Testis (tissue), 3 donors: Measurements from ENCODE around the gene ARIH2. TPM values are rescaled to one million over a fixed set of nuclear protein-coding genes. Genes with fewer than 3 reads are reported as not detected.

Experiments
- DNase-seq: peaks from one replicate; pipeline ENCODE4 v3.0.0-alpha.2; 2019
- H3K27ac ChIP-seq, 2 donors: fragments of 200-600 bp; sonication (generic); one replicate each; pipeline ENCODE4 v1.5.1; 2019
- H3K27me3 ChIP-seq: fragments of 200-600 bp; sonication (generic); one replicate; pipeline ENCODE4 v1.5.1; 2019
- H3K36me3 ChIP-seq: fragments of 200-600 bp; sonication (generic); one replicate; pipeline ENCODE4 v1.5.1; 2017; ENCODE audit warnings: low read depth; ENCODE audit errors: missing control alignments
- H3K4me1 ChIP-seq: fragments of 200-600 bp; sonication (generic); one replicate; pipeline ENCODE4 v1.5.1; 2019
- H3K4me3 ChIP-seq, 2 donors: fragments of 200-600 bp; sonication (generic); one replicate each; pipeline ENCODE4 v1.5.1; 2017 to 2019
- H3K9me3 ChIP-seq: fragments of 200-600 bp; sonication (generic); one replicate; pipeline ENCODE4 v1.5.1; 2017
- POLR2A ChIP-seq: fragments of 450-650 bp; IDR thresholded peaks from one replicate; pipeline ENCODE4 v1.6.1; 2017; ENCODE audit warnings: antibody characterized with exemption, mild to moderate bottlenecking, moderate library complexity
- whole genome bisulfite sequencing, 2 donors: methylation state at CpG; one replicate each; pipeline ENCODE4 v1.1.5; 2018; 5-methylcytosine and 5-hydroxymethylcytosine counted together
- intact Hi-C: fragments of 100-400 bp; cut with DNase I; formaldehyde crosslinking; loops from one replicate; pipeline ENCODE4 v1.15.1; 2023; ENCODE audit warnings: low total_unique reads
- polyA plus RNA-seq: library from polyadenylated mRNA; stranded (reverse); fragments of 350-450 nt; fragmentation: Illumina TruSeq; extraction: RNeasy Lipid Tissue Mini Kit (QIAGEN cat#74804); gene quantifications from one replicate; pipeline ENCODE4 v1.2.3, GENCODE V29; 2014; ENCODE audit warnings: low read depth, low replicate concordance; ENCODE audit not compliant: insufficient read depth
- total RNA-seq, 2 donors: library from RNA; depleted of rRNA; stranded (reverse); fragments of >200 nt; gene quantifications; one replicate each; pipeline ENCODE4 v1.2.3, GENCODE V29; 2016
- TF ChIP-seq, protein P1 (sequence below), 3 experiments: fragments of 450-650 bp in 2 of 3; fragments of 200-600 bp in 1 of 3; sonication (generic) in 1 of 3; IDR thresholded peaks; one replicate each; pipeline ENCODE4 v1.5.1; 2016 to 2019; ENCODE audit warnings: antibody characterized with exemption in 3 of 3, mild to moderate bottlenecking in 2 of 3, moderate library complexity in 1 of 3

ARIH2 gene
- total and polyA plus RNA-seq, 3 donors from 2014 or later: 106 to 157 (median 127) TPM

DNA sequence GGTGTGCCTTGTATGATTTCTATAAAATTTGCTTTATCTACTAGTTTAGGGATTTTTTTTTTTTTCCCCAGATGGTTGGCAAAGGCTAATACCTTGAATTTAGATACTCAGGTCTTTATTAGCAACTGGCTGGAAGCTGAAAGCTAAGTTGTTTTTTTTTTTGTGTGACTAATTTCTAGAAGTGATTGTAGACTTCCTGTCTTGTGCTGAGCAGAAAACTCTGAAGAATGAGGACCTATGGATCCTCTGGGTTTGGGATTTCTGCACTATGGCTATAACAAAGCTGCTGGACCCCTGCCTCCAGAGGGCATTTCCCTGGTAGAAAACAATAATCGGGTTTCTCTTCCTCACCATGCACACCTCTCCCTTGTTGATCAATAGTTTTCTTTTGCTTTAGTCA lies 10.0 kb downstream of the ARIH2 start:
- no peak overlapping the region for H3K4me3 ChIP-seq
- H3K27ac ChIP-seq: no peak overlapping the region
- WGBS, 2 donors: 86 to 90% methylated on average over 1 of the region's 1 CpG
- H3K4me1 ChIP-seq: peaks cover 21% of the 10 kb centered on the region
- H3K9me3 ChIP-seq: no peaks in the 10 kb centered on the region
- no peaks in the 10 kb centered on the region for H3K27me3 ChIP-seq
- intact Hi-C loops: no loop called here
- DNase-seq: no peak
- no peak for TF ChIP-seq POLR2A
- TF ChIP-seq, protein P1, sequence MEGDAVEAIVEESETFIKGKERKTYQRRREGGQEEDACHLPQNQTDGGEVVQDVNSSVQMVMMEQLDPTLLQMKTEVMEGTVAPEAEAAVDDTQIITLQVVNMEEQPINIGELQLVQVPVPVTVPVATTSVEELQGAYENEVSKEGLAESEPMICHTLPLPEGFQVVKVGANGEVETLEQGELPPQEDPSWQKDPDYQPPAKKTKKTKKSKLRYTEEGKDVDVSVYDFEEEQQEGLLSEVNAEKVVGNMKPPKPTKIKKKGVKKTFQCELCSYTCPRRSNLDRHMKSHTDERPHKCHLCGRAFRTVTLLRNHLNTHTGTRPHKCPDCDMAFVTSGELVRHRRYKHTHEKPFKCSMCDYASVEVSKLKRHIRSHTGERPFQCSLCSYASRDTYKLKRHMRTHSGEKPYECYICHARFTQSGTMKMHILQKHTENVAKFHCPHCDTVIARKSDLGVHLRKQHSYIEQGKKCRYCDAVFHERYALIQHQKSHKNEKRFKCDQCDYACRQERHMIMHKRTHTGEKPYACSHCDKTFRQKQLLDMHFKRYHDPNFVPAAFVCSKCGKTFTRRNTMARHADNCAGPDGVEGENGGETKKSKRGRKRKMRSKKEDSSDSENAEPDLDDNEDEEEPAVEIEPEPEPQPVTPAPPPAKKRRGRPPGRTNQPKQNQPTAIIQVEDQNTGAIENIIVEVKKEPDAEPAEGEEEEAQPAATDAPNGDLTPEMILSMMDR (IDR thresholded peaks at IDR 0.05): no peak
- H3K36me3 ChIP-seq: no peaks in the 10 kb centered on the region

DNA sequence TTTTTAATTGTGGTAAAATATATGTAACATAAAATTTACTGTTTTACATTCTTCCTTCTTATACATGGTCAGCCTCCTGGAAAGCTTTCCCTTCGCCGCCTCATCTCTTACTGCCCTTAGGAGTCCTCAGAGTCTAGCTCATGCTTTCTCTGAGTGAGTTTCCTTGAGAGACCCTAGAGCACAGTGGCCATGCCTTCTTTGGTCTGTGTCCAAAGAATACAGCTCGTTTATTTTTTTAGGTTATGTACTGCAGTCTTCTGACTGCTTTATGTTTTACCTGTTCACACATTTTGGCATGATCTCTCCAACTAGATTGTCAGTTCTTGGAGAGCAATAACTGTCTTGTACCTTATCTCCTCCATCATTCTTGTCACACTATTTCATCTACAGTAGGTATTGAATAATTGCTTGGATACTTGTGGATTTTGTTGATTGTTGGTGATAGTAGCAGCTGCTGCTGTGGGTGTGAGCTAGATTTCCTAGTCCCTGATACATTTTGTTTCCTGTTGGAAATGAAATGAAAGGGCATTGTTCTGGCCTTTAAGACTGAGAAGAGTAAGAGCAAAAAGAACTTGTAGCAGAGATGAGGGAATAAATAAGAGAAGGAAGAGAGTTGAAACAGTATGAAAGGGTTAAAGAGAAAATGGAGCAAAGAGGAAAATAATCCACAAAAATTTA lies 10.9 kb downstream of the ARIH2 start:
- Histone ChIP-seq H3K27me3 (no peaks in the 10 kb centered on the region), H3K9me3 (no peaks in the 10 kb centered on the region), H3K4me3 (no peak overlapping the region), H3K27ac (no peak overlapping the region), H3K4me1 (peaks cover 21% of the 10 kb centered on the region), H3K36me3 (no peaks in the 10 kb centered on the region)
- 66 to 71% methylated on average over 3 of the region's 3 CpGs for WGBS, 2 donors
- no peak for DNase-seq
- intact Hi-C loops: no loop called here
- TF ChIP-seq POLR2A: no peak
- TF ChIP-seq, protein P1 (IDR thresholded peaks at IDR 0.05): no peak

DNA sequence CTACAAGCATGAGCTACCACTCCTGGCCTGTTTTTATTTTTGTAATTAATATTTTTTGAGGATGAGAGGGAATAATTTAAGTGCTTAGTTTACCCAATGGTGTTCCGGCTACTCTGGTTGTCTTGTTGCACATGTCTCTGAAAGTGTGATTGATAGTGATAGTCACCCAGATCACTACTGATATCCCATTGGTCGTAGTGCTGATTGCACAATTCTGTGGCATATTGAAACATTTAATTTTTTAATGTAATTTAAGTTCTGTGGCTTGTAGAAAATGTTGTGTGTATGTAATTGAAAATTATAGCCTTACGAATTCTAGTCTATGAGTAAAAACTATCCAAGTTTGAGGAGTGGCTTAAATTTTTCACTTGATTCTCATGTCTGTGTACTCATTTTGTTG lies 11.9 kb downstream of the ARIH2 start:
- intact Hi-C loops: no loop called here

DNA sequence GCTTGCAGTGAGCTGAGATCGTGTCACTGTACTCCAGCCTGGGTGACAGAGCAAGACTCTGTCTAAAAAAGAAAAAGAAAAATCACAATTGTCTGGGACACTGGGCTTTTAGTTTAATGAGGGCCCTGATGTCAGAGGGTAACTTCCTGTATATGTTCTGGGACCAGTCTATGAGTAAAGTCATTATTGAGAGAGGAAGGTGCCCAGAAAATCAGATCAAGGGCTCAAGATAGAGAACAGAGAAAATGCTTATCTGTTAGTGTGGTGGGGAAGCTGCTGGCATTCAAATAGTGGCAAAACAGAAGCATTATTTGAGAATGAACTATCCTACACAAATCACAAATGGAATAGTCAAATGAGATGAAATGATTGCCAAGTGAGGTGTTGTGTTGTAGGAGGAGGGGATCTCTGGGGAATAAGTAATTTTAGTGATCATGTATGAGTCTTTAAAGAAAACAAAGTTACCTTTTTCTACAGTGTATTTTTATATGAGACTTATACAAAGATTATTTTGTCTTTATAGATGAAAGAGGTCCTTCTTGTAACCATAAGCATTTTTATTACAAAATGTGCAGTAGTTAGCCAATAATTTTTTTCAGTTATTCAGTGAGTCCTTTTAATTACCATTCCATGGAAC lies 13.4 kb downstream of the ARIH2 start:
- intact Hi-C loops: no loop called here

More for the DNA sequence above, 11.9 kb downstream of the ARIH2 start:
- TF ChIP-seq, protein P1 (IDR thresholded peaks at IDR 0.05): no peak
- no peak for TF ChIP-seq POLR2A
- no peak for DNase-seq
- no peak overlapping the region for H3K4me3 ChIP-seq
- no peaks in the 10 kb centered on the region for H3K9me3 ChIP-seq
- no peaks in the 10 kb centered on the region for H3K36me3 ChIP-seq
- H3K4me1 ChIP-seq: peaks cover 21% of the 10 kb centered on the region
- 87 to 94% methylated on average over 3 of the region's 3 CpGs for WGBS, 2 donors
- no peaks in the 10 kb centered on the region for H3K27me3 ChIP-seq
- H3K27ac ChIP-seq: no peak overlapping the region

More for the DNA sequence above, 13.4 kb downstream of the ARIH2 start:
- DNase-seq: no peak
- Histone ChIP-seq H3K9me3 (no peaks in the 10 kb centered on the region), H3K4me1 (peaks cover 16% of the 10 kb centered on the region), H3K27ac (no peak overlapping the region), H3K36me3 (no peaks in the 10 kb centered on the region), H3K4me3 (no peak overlapping the region), H3K27me3 (no peaks in the 10 kb centered on the region)
- TF ChIP-seq POLR2A: no peak
- TF ChIP-seq, protein P1 (IDR thresholded peaks at IDR 0.05): no peak
- 35 to 73% methylated on average over 1 of the region's 1 CpG for WGBS, 2 donors
